ENCODE data around the gene IL18BP. TPM values are rescaled to one million over a fixed set of nuclear protein-coding genes. Genes with fewer than 3 reads are reported as not detected.

The IL18BP gene
- total RNA-seq, 1 experiment from 2014 or later, result 18.2 TPM

DNA sequence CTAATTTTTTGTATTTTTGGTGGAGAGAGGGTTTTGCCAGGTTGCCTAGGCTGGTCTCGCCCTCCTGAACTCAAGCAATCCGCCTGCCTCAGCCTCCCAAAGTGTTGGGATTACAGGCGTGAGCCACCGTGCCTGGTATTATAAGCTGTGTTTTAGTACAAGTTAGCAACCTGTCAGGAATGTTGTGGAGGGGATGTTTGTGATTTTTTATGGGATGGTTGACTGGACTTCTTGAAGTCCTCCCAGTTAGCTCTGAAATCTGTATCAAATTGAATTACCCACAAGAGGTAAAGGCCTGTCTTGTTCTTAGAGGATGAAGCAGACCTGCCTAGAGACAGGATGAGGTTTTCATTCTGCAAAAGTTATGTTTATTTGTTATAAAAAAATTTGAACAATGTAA is 34.1 kb upstream of the IL18BP start:
- ChIA-PET CTCF (no interaction called here), POLR2A (no interaction called here)
- DNase-seq (ENCODE audit: low read depth, low spot score), result no peak
- intact Hi-C loops (cut with micrococcal nuclease; ENCODE audit: unreplicated experiment) (no loop called here), in situ Hi-C loops (cut with HindIII; ENCODE audit: low pct_unique_long_range_greater_than_20kb, low sequenced_read_pairs) (no loop called here)
- Histone ChIP-seq H3K9me3 (ENCODE audit: control insufficient read depth, insufficient read depth, low read depth, low read length) (no peaks in the 10 kb centered on the region), H3K4me3 (ENCODE audit: low read depth in 2 of 2, low read length in 2 of 2) (no peak overlapping the region), H3K27ac (ENCODE audit: low read length) (no peak overlapping the region), H3K36me3 (ENCODE audit: control insufficient read depth, insufficient read depth, low read length) (peaks cover 5% of the 10 kb centered on the region), H3K27me3 (ENCODE audit: control insufficient read depth, insufficient read depth, low read length) (no peaks in the 10 kb centered on the region), H3K4me1 (ENCODE audit: control insufficient read depth, insufficient read depth, low read length) (no peaks in the 10 kb centered on the region)
- no TSS peak for BruUV-seq (replicated peaks)
- ATAC-seq, result no peak
- TF ChIP-seq, protein P1, sequence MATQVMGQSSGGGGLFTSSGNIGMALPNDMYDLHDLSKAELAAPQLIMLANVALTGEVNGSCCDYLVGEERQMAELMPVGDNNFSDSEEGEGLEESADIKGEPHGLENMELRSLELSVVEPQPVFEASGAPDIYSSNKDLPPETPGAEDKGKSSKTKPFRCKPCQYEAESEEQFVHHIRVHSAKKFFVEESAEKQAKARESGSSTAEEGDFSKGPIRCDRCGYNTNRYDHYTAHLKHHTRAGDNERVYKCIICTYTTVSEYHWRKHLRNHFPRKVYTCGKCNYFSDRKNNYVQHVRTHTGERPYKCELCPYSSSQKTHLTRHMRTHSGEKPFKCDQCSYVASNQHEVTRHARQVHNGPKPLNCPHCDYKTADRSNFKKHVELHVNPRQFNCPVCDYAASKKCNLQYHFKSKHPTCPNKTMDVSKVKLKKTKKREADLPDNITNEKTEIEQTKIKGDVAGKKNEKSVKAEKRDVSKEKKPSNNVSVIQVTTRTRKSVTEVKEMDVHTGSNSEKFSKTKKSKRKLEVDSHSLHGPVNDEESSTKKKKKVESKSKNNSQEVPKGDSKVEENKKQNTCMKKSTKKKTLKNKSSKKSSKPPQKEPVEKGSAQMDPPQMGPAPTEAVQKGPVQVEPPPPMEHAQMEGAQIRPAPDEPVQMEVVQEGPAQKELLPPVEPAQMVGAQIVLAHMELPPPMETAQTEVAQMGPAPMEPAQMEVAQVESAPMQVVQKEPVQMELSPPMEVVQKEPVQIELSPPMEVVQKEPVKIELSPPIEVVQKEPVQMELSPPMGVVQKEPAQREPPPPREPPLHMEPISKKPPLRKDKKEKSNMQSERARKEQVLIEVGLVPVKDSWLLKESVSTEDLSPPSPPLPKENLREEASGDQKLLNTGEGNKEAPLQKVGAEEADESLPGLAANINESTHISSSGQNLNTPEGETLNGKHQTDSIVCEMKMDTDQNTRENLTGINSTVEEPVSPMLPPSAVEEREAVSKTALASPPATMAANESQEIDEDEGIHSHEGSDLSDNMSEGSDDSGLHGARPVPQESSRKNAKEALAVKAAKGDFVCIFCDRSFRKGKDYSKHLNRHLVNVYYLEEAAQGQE (IDR thresholded peaks at IDR 0.05; ENCODE audit: insufficient read depth in 1 of 2, low read depth in 2 of 2, low read length in 1 of 2), result no peak
- TF ChIP-seq SIN3A (IDR thresholded peaks at IDR 0.05; ENCODE audit: borderline replicate concordance, insufficient read depth, low read depth, low read length) (no peak), POLR2AphosphoS5 (IDR thresholded peaks at IDR 0.05; ENCODE audit: low read depth, low read length) (no peak), TCF7L2 (IDR thresholded peaks at IDR 0.05; ENCODE audit: low read depth, low read length) (no peak)
- TF ChIP-seq, protein P2, sequence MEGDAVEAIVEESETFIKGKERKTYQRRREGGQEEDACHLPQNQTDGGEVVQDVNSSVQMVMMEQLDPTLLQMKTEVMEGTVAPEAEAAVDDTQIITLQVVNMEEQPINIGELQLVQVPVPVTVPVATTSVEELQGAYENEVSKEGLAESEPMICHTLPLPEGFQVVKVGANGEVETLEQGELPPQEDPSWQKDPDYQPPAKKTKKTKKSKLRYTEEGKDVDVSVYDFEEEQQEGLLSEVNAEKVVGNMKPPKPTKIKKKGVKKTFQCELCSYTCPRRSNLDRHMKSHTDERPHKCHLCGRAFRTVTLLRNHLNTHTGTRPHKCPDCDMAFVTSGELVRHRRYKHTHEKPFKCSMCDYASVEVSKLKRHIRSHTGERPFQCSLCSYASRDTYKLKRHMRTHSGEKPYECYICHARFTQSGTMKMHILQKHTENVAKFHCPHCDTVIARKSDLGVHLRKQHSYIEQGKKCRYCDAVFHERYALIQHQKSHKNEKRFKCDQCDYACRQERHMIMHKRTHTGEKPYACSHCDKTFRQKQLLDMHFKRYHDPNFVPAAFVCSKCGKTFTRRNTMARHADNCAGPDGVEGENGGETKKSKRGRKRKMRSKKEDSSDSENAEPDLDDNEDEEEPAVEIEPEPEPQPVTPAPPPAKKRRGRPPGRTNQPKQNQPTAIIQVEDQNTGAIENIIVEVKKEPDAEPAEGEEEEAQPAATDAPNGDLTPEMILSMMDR (IDR thresholded peaks at IDR 0.05), result no peak

DNA sequence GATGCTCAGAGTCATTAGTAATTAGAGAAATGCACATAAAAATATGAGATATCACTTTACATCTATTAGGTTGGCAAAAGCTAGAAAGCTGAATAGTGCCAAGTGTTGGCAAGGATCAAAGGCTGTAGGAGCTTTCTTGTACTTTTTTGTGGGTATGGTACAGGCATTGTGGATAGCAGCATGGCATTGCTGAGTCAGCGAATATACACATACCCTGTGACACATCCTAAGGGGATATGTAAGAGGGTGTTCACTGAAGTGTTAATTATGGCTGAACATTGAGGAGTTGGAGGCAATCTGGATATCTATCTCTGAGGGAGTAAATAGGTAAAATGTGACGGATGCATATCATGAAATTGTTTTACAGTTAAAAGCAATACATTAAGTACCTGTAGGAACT is 27.0 kb upstream of the IL18BP start:
- Histone ChIP-seq H3K27me3 (ENCODE audit: control insufficient read depth, insufficient read depth, low read length) (no peaks in the 10 kb centered on the region), H3K4me3 (ENCODE audit: low read depth in 2 of 2, low read length in 2 of 2) (no peak overlapping the region), H3K27ac (ENCODE audit: low read length) (no peak overlapping the region), H3K36me3 (ENCODE audit: control insufficient read depth, insufficient read depth, low read length) (peaks cover 2% of the 10 kb centered on the region; the same call in 1 of the 2 replicates), H3K4me1 (ENCODE audit: control insufficient read depth, insufficient read depth, low read length) (no peaks in the 10 kb centered on the region), H3K9me3 (ENCODE audit: control insufficient read depth, insufficient read depth, low read depth, low read length) (no peaks in the 10 kb centered on the region)
- ATAC-seq, result no peak
- intact Hi-C loops (cut with micrococcal nuclease; ENCODE audit: unreplicated experiment), result no loop called here
- TF ChIP-seq POLR2AphosphoS5 (IDR thresholded peaks at IDR 0.05; ENCODE audit: low read depth, low read length) (no peak), TCF7L2 (IDR thresholded peaks at IDR 0.05; ENCODE audit: low read depth, low read length) (no peak)
- TF ChIP-seq, protein P2 (IDR thresholded peaks at IDR 0.05), result no peak
- CTCF ChIA-PET, result interaction anchor here (0.6 to 0.7 kb wide), 2 partner anchors 41 to 53 kb away, joined by 3 read pairs; no protein-coding TSS in a partner anchor
- POLR2A ChIA-PET, result no interaction called here
- in situ Hi-C loops (cut with HindIII; ENCODE audit: low pct_unique_long_range_greater_than_20kb, low sequenced_read_pairs), result no loop called here
- BruUV-seq (replicated peaks), result no TSS peak
- DNase-seq (ENCODE audit: low read depth, low spot score), result no peak
